Measurements from ENCODE around the gene TBL1X.

The TBL1X gene

GRCh38 chrX:9628779-9629493 is 164.1 kb downstream of the TBL1X start:
- DNase-seq (ENCODE audit: low spot score): no peak

- DNase-seq (ENCODE audit: low spot score): no peak
Observed at GRCh38 chrX:9634551-9634950, 169.7 kb downstream of the TBL1X start.

GRCh38 chrX:9635368-9635767 is 170.5 kb downstream of the TBL1X start:
- peak; percentile 38 for DNase-seq (ENCODE audit: low spot score)

GRCh38 chrX:9635803-9636202 is 170.9 kb downstream of the TBL1X start:
- no peak for DNase-seq (ENCODE audit: low spot score)

- no peak for DNase-seq (ENCODE audit: low spot score)
Observed at GRCh38 chrX:9638871-9639270, 174.0 kb downstream of the TBL1X start.

GRCh38 chrX:9642270-9642995 is 177.6 kb downstream of the TBL1X start:
- no peak for DNase-seq (ENCODE audit: low spot score)

GRCh38 chrX:9643807-9644206 is 178.9 kb downstream of the TBL1X start:
- no peak for DNase-seq (ENCODE audit: low spot score)

GRCh38 chrX:9644335-9644734 is 179.5 kb downstream of the TBL1X start:
- DNase-seq (ENCODE audit: low spot score): peak; percentile 3

GRCh38 chrX:9646471-9647224 is 181.8 kb downstream of the TBL1X start:
- DNase-seq (ENCODE audit: low spot score): peak; percentile 38

GRCh38 chrX:9647431-9647830 is 182.6 kb downstream of the TBL1X start:
- DNase-seq (ENCODE audit: low spot score): peak; percentile 8

- DNase-seq (ENCODE audit: low spot score): peak; percentile 3
Observed at GRCh38 chrX:9650091-9650490, 185.2 kb downstream of the TBL1X start.

GRCh38 chrX:9651737-9652136 is 186.9 kb downstream of the TBL1X start:
- peak; percentile 22 for DNase-seq (ENCODE audit: low spot score)

GRCh38 chrX:9654929-9655328 is 190.1 kb downstream of the TBL1X start:
- no peak for DNase-seq (ENCODE audit: low spot score)

- DNase-seq (ENCODE audit: low spot score): no peak
Observed at GRCh38 chrX:9656277-9656676, 191.4 kb downstream of the TBL1X start.

- no peak for DNase-seq (ENCODE audit: low spot score)
Observed at GRCh38 chrX:9656871-9657270, 192.0 kb downstream of the TBL1X start.

- no peak for DNase-seq (ENCODE audit: low spot score)
Observed at GRCh38 chrX:9657590-9658256, 192.9 kb downstream of the TBL1X start.

GRCh38 chrX:9658409-9658808 is 193.6 kb downstream of the TBL1X start:
- no peak for DNase-seq (ENCODE audit: low spot score)

- DNase-seq (ENCODE audit: low spot score): no peak
Observed at GRCh38 chrX:9659571-9660195, 194.8 kb downstream of the TBL1X start.

- no peak for DNase-seq (ENCODE audit: low spot score)
Observed at GRCh38 chrX:9662148-9662547, 197.3 kb downstream of the TBL1X start.

GRCh38 chrX:9663216-9663615 is 198.4 kb downstream of the TBL1X start:
- DNase-seq (ENCODE audit: low spot score): no peak

- DNase-seq (ENCODE audit: low spot score): no peak
Observed at GRCh38 chrX:9664224-9664623, 199.4 kb downstream of the TBL1X start.

GRCh38 chrX:9665113-9665512 is 200.3 kb downstream of the TBL1X start:
- no peak for DNase-seq (ENCODE audit: low spot score)
